ENCODE data around the gene AFTPH.

The AFTPH gene

GRCh38 chr2:64634345-64635267, 110.5 kb downstream of the AFTPH start:
- no peak for DNase-seq

DNA sequence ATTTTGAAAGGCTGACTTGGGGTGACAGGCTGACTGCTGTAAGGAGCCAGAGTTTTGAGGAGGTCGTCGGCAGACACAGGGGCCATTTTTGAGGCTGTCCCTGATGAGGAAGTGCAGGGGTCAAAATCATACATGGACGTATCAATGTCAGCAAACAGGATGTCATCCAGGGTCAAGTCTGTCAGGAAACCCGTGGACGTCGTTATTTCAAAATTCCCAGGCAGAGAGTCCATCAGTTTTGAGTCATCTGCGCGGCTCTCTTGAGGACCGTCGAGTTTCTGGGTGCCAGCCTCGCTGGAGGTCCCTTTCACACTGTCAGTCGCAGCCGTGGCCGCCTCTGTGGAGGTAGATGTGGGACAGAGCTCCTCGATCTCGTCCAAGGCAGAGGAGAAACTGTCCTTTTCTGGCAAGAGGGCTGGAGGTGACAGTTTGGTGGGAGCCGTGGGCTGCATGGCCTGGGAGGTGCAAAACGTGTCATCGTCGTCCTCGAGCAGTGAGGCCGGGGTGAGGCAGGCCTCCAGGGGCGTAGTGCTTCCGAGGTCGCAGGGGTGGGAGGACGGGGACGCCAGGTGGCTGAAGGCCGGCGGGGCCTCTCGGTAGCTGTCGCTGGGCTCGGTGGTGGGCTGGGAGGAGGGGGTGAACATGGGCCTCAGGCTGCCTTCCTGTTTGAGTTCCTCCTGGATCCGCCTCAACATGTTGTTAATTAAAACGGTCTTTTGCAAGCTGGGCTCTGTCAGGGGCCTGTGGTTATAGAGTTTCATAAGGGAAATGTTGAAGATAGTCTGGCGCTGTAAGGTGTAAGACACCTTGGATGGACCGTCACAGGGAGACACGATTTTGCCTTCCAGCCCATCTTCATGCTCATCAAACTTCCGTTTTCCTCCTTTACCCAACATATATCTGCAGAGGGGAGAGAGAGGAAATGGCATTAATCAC, 112.1 kb downstream of the AFTPH start:
- no peak for DNase-seq

- no peak for DNase-seq
Measured at GRCh38 chr2:64637000-64637635, 113.0 kb downstream of the AFTPH start.

DNA sequence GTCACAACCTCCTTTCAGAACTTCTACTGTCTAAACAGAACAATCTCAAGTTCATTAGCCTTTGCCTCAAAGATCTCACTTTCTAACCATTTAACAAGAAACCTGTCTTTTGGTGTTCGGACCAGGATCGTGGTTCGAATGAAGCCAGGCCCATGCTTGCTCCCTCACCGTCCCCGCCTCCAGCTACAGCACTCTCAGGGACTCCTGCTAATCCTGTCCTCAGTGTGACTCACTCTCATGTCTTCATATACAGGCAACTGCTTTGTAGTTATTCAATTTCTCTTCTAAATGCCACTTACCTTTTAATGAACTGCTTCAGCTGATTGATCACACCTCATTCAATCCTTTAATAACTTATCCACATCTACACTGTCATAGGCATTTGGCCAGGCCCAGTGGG, 113.8 kb downstream of the AFTPH start:
- no peak for DNase-seq

DNA sequence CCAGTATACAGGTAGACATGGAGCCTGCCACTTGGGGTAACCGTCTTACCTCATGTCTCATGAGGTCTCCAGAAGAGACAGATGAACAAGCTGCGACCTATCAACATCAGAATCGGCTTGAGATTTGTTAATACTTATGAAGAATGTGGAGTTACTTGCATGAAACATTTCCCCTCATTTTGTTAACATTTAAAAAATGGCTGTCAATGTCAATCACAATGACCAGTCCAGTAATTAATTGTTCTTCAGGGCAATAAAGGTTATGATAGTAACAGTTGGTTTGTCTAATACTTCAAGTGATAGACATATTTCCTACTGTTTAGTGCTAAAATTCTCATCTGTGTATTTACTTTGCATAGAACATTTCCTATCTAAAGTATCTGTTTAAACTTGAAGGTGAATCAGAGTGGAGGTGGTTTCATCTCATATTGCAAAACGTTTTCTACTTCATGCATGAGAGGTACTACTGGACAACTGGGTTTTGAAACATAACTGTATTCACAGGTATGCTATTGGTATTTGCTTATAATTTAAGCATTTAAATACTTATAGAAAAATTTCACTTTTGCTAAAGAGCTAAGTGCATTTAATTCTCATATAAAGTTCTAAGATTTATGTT, 114.5 kb downstream of the AFTPH start:
- DNase-seq: no peak

- no peak for DNase-seq
Measured at GRCh38 chr2:64639691-64640090, 115.6 kb downstream of the AFTPH start.

- DNase-seq: no peak
Measured at GRCh38 chr2:64640153-64641044, 116.3 kb downstream of the AFTPH start.

GRCh38 chr2:64641599-64641998, 117.5 kb downstream of the AFTPH start:
- no peak for DNase-seq
